ENCODE results near the gene RETSAT.
"Not testable (repeated sequence)": the region's sequence is repeated elsewhere in the genome, so short reads cannot be mapped to it uniquely, and the experiment has no call there.

The RETSAT gene

DNA sequence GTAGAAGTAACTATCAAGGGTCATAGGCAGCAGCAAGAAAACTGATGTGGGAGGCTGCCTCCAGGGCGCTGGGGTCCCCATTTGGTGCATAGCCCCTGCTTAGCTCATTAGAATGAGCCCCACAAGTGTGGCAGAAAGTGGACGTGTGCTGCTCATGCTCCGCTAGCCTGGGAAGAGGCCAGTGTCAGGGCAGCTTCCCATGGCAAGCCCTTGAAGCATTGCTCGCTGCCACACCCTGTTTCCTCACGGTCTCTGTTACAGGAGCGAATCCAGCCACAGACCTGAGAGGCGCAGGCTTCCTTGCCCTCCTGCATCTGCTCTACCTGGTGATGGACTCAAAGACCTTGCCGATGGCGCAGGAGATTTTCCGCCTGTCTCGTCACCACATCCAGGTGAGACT is 22.8 kb upstream of the RETSAT start:
- DNase-seq: no peak

DNA sequence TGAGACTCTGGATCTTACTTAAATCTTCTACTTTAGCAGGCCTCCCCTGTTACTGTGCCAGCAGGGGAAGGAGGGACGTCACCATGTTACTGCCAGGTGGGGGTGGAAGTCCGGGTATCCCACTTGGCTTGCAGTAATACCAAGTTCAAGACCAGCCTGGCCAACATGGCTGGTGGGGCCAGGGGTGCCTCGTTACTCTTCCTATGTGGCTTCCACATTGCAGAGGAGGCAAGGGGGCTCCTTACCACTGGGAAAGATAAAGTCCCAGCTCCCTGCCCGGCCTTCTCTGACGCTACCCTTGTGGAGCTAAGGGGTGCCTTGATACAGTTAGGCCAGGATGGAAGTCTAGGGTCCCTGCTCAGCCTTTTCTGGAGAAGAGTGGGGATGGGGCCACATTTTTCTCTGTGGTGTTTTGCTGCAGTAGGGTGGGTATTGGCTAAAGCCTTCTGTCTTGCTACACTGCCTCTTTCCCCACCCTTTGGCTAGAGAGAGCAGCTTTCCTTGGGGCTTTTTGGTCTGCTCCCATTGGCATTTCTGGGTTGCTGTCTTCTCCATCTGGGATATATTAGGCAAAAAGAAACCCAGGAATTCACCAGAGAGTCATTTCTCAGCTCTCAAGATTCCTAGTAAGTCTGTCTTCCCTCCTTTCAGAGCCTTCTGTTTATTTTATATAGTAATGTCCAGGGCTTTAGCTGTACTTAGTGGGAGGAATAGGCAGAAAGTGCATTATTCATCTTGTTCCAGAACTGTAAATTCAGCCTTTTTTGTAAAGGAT is 22.1 kb upstream of the RETSAT start:
- DNase-seq: no peak

DNA sequence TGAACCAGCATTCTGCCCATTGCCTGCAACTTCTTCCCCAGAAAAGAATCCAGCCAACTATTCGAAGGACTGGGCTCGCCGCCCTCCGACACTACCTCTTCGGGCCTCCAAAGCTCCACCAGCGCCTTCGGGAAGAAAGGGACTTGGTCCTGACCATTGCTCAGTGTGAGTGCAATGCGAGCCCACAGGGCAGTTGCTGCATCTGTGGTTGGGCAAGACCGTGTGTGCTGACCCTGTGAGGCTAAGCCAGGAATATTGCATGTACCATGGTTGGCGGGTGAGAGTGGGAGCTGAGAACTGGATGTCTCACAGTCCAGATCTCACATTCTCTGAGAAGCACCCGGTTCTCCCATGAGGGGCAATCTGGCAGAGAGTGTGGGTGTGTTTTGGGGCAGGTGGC is 16.7 kb upstream of the RETSAT start:
- DNase-seq: no peak

DNA sequence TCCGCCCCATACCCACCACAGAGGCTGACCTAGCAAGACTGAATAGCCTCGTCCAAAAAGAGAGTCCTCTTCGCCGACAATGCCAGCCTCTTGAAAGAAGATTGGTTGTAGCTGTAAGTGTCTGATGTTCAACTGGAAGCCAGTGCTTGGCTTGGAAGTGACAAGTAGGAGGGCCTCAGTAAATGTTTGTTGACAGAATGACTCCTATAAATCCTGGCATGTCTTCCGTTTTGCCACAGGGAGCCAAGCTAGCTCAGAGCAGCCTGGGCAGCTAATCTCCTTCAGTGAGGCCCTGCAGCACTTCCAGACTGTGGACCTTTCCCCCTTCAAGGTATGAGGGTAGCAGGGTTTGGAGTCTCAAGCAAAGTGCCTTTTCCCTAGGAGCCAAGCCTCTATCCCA is 15.2 kb upstream of the RETSAT start:
- DNase-seq: no peak

DNA sequence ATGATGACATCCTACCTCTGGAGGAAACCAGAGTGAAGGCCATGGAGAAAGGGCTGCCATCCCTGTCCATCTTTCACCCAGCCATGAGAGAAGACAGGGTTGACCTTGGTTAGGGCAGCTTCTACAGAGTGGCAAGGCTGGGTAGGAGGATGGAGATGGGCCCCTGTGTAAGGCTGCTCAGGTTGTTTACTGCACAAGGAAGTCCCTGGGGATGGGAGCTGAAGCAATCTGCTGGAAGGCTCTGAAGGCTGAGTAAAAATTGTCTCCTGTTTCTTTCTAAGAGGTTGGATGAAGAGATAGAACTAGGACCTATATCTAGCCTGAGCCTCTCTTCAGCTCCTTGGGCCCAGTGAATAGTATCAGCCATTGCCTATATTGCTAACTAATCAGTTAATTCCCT is 14.6 kb upstream of the RETSAT start:
- no peak for DNase-seq

DNA sequence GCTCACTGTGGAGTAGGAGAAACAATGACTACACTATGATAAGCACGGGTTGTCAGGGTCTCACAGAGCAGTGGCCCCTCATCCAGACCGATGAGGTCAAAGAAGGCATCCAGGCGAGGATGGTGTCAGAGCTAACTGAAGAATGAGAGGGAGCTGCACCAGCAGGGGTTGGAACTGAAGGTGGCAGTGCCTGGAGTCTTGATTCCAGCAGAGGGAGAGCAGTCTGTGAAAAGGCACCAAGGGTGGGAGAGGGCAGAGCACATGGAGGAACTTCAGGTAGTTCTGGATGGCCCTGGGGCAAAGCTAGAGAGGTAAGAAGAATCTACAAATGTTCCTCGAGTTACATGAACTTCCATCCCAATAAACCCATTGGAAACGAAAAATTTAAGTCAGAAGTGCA is 12.9 kb upstream of the RETSAT start:
- DNase-seq: no peak

DNA sequence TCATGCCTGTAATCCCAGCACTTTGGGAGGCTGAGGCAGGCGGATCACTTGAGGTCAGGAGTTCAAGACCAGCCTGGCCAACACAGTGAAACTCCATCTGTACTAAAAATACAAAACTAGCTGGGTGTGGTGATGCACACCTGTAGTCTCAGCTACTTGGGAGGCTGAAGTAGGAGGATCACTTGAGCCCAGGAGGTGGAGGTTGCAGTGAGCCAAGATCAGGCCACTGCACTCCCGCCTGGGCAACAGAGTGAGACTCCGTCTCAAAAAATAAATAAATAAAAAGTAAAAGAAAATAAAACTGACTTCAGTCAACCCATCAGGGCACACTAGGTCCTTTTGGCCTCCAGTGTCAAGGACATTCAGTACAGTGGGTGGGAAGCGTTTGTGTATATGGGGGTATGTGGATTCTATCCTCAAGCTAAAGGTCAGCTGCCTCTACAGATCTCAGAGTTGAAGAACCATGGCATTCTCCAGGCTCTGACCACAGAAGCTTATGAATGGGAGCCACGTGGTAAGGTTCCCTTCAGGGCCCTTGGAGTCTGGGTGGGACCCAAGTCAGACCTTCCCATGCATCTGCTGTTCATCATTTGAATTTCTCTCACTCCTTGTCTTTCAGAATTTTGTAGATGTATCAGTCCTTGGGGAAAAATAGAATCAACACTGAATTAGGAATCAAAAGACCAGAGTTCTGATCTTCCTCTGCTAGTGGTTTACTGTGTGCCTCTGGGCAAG is 8.5 kb upstream of the RETSAT start:
- not testable (repeated sequence) for DNase-seq

DNA sequence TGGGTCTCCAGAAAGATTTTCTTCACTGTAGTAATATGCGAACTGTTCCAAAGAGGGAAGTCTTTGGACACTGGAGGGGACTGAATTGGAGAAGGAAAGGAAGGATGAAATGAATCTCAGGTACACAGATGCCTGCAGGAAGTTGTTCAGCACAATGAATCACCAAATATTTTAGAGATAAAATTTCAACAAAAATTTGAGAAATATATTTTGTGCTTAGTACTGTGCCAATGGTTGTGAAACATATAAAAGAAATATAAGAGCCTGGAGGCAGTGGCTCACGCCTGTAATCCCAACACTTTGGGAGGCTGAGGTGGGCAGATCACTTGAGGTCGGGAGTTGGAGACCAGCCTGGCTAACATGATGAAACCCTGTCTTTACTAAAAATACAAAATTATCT is 3.4 kb upstream of the RETSAT start:
- DNase-seq: no peak

DNA sequence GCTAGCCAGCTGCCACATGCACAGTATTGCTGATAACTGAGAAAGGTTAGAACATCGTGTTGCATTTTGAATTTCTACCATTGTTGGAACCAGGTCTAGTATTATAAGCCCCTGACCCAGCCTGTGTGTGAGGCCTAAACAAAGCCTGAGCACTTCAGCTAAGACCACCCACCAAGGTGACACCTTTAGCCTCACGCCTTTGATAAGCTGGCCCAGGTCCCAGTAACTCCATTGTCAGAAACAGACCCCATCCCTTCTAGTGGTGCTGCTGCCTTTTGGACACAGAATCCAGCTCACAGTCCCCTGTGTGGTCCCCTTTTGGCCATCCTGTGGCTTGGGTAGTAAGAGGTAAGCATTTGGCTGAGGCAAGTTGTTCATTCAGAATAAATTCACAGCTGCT is 1.9 kb upstream of the RETSAT start:
- DNase-seq: no peak

DNA sequence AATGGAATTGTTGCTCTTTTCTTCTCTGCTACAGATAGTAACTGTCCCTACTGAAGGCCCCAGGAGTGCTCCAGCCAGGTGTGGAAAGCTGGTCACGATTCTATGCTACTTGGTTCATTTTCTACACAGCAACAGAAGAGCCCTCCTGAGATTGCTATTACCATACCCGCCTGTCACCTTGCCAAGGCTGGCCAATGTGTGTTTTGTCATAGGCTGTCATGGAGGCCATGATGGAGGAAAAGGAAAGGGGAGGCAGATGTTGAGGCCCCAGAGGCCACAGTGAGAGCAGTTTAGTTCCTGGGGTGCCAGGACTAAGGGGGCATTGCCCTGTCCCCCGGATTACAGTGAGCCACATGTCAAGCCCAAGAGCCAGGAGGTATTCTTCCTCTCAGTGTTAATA is 1.2 kb upstream of the RETSAT start:
- no peak for DNase-seq

DNA sequence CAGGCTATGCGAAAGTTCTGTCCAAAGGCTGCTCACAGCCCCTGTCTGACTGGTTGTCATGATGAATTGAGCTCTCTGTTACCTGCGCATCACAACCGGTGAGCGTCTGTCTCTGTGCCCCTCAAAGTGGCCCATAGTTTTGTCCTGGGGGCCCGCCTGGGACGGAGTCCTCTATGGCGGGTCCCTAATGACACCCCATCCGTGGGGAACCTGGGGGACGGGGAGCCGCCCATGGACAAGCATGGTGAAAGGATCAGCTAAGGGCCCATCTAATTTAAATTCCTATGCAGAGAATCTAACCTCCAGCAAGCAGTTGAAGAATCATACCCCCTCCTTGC is 714 bp upstream of the RETSAT start:
- DNase-seq: no peak

DNA sequence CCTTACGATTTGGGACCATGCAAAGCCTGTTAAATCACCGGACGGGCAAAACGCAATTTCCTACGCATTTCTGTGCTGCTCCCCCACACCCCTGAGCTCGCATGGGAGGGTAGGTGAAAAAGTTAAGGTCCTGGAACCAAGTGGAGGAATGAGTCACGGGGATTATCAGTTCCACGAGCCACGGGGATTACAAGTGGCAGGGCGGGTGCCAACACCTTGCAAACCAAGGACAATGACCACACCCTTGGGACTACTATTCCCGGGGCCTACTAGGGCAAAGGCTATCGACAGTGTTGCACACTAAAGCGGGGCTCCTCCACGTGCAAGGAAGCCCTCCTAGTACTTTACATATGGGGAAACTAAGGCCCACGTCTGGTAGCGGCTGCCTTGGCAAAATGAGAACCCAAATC is 447 bp downstream of the RETSAT start:
- no peak for DNase-seq

DNA sequence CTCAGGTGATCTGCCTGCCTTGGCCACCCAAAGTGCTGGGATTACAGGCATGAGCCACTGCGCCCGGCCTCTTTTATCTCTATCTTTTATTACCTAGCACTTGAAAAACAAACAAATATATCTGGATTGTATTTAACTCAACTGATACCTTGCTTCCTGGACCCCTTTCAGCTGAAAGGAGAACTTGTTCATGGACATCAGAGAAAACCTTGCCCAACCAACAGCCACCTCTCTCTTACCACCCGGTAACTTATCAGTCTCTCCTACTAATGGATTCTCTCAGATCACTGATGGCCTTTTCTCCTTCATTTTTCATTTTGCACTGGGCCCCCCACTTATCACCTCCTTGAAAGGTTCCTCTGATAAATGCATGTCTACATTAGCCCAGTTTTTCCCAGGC is 6.7 kb downstream of the RETSAT start:
- no peak for DNase-seq

DNA sequence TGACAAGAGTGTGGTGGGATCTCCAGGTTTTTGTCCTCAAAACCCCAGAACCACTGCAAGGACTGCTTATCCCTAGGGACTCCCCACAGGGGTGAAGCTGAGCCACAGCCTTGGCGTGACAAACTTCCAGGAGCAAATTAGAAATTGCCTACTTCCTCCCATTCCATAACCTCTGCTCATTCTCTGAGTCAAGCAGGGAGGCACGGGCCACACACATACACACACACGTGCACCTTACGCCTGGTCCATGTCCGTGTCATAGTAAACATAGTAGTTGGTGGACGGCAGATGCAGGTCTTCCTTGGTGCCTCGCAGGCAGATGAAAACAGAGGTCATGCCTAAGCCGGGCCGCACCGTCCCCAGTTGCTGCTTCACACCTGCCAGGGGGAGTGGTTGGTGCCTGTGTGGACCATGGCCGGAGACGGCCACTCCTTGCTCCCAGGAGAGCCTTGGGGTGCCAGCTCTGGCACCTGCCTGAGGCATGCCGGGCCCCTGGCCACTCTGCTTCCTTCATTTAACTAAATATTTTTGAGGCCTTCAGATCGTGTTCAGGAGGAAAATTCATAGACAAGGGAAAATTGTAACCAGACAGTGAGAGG is 9.9 kb downstream of the RETSAT start:
- no peak for DNase-seq

DNA sequence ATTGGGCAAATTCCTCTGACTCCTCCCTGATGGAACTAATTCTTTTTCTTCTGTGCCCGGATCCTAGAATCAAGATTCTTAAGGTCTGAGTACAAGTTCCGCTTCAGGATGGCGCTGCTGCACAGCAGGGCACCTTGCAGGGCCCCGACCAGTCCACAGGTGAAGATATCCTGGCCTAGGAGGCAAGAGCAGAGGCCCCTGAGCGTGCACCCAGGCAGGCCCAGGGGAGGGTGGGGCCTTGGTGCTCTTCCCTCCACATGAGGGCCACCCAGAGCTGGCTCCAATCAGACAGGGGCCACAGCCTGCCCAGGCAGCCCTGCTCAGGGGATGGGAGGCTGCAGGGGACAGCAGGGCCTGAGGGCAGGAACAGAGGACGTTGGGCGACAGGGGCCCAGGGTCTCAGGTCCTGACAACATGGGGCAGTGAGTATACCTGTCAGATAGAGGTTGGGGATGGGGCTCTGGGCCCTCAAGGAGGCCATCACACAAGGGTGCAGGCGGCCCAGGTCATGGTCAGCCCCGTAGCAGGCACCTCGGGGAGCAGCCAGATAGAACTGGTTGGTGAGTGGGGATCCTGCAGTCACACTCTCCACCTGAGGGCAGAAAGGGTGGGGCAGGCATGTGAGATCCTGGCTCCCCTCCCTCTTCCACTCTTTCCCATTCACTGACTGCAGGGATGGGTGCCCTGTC is 11.0 kb downstream of the RETSAT start:
- DNase-seq: not testable (repeated sequence)

DNA sequence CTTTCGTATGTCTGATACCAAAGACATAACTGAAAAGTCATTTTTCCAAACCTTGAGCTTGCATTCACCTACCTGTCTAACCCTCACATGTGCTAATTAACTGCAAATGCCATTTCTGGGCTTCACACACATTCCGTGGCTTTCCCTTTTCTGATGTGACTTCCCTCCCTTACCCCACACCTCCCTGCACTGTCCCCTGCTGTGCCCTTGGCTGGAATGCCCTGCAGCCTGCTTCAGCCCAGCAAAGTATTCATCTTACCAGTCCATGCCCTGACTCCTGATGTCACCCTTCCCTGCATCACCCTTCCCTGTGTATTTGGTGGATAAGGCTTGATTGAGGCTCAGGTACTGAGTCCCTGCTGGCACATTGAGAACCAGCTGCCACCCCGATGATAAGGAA is 12.2 kb downstream of the RETSAT start:
- no peak for DNase-seq

DNA sequence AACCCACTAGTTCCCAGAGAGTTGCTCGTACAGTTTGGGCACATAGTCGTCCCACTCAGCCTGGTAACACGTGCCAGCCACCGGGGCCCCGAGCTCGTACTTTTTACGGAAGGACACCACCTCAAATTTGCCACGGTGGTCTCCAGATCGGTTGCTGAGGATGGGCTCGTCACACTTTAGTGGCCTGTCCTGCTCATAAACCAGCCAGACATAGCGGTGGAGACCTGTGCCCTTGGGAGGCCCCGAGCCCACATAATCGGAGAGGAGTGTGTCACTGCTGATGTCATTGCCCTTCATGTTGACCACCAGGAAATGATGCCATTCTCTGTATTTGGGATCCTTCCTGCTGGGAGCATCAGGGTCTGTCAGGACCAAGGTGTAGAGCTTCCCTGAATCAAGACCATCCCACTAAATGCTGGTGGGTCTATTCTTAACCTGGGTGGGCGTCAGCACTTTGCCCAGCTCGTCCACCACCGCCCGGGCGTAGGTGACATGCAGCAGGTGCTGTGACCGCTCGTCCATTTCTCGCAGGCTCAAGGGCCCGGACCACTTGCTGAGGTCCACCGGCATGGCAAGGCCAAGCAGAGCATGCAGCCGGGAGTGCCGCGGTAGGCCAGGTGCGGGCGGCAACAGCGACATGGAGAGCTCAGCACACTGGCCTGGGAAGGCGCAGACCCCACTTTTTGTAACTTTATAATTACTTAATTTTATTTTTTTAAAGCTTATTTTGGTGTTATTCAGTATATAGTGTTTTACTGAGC is 12.9 kb downstream of the RETSAT start:
- DNase-seq: no peak

DNA sequence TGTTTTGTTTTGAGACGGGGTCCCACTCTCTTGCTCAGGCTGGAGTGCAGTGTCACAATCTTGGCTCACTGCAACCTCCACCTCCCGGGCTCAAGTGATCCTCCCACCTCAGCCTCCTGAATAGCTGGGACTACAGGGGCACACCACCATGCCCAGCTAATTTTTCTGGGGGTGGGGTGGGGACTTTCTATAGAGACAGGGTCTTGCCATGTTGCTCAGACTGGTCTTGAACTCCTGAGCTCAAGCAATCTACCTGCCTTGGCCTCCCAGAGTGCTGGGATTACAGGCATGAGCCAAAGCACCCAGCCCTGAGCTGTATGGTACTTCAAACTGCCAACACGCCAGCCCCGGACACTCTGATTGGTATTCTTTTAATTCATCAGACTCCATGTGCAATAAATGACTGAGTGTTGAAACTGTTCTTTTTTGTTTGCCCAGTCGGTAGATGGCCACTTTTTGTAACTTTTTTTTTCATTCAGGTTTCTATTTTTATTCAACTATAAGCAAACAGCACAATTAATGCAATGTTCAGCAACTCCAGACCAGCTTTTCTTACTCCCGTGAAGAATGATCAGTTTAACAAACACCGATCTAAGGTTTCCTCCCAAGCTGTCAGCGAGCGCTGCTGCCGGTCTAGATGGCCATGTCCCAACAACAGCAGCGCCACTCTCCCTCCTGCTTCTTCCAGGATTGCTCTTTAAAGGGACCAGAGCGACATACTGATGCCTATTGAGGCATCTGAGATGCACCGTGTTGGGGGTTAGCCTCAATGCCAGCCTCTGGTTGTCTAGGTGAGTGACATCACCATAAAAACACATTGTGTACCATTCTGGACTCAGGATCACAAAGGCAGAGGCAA is 14.1 kb downstream of the RETSAT start:
- DNase-seq: no peak

DNA sequence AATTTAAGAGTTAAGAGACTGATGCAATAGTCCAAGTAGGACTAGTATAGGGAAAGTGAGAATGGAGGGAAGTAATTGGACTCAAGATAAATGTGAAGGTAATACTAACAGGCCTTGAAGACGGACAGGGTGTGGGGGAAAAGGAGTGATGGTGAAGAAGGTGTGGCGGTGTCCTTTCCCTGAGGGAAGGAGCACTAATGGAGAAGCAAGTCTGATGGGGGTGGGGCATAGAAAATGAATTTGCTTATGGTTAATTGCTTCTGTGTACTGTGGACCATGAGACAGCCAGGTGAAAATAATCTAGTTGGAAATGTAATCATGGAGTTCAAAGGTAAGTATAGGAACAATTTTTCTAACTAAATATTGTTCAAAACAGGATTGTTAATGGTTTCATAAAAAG is 19.4 kb downstream of the RETSAT start:
- no peak for DNase-seq

DNA sequence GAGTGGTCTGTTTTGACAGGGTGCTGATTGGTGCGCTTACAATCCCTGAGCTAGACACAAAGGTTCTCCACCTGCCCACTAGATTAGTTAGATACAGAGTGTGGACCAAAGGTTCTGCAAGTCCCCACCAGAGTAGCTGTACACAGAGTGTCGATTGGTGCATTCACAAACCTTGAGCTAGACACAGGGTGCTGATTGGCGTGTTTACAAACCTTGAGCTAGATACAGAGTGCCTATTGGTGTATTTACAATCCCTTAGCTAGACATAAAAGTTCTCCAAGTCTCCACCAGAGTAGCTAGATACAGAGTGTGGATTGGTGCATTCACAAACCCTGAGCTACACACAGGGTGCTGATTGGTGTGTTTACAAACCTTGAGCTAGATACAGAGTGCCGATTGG is 20.5 kb downstream of the RETSAT start:
- DNase-seq: not testable (repeated sequence)

DNA sequence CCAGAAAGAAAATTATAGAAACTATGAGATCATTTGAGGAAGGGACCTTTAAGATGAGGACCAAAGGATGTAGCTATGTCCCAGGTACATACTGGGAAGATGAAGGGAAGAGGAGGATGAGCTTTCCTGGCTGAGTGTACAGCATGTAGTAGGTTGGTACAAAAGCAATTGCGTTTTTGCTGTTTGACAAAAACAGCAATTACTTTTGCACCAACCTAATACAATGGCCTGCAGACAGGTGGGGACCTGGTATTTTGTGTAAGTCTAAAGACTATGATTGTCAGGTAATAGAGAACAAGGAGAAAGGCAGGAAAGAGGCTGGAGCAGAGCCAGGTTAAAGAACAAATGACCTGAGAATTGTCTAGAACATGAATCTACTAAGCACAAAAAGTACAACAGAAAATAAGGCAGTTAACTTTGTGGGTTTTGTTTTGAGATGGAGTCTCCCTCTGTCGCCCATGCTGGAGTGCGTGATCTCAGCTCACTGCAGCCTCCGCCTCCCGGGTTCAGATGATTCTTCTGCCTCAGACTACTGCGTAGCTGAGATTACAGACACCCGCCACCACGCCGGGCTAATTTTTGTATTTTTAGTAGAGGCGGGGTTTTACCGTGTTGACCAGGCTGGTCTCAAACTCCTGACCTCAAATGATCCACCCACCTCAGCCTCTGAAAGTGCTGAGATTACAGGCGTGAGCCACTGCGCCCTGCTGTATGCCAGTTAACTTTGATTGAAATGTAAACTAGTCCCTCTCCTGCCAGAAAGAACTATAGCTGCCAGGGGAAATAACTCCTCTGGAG is 23.3 kb downstream of the RETSAT start:
- DNase-seq: no peak

All from NCI-H345 (cell line).